AG04449 (cell line): ENCODE data around the gene ARHGAP8.
"Not testable (repeated sequence)": the region's sequence is repeated elsewhere in the genome, so short reads cannot be mapped to it uniquely, and the experiment has no call there.

Experiments used
- CTCF ChIA-PET: fragments of 350-600 bp; formaldehyde crosslinking; extraction: SDS; loops from one replicate; lab custom pipeline; 2021; ENCODE audit warnings: antibody characterized with exemption; lab: Yijun Ruan, JAX
- POLR2A ChIA-PET: fragments of 400-600, 350-600 bp; formaldehyde crosslinking; extraction: SDS; loops from one replicate; lab custom pipeline; 2020; ENCODE audit warnings: antibody characterized with exemption, inconsistent platforms; lab: Yijun Ruan, JAX
- DNase-seq: peaks from one replicate; pipeline ENCODE4 v3.0.0-alpha.2; 2010; ENCODE audit warnings: low read depth, low spot score
- H3K4me3 ChIP-seq: 2 replicates; pipeline ENCODE4 v1.5.1; 2011; ENCODE audit warnings: low read depth, mild to moderate bottlenecking, control low read depth, low read length
- CTCF ChIP-seq: IDR thresholded peaks from one replicate; pipeline ENCODE4 v1.5.1; 2011; ENCODE audit warnings: mild to moderate bottlenecking, moderate library complexity, low read length, control low read depth, inconsistent platforms; ENCODE audit not compliant: insufficient read depth; ENCODE audit errors: missing control alignments

Gene ARHGAP8

GRCh38 chr22:44738347-44738715, 14.0 kb upstream of the ARHGAP8 start:
- no peak for TF ChIP-seq CTCF
- CTCF ChIA-PET, result interaction anchor here (1.0 to 16.9 kb wide), 5 partner anchors 8 to 910 kb away, joined by 3 to 470 read pairs (median 11); no protein-coding TSS in a partner anchor
- no peak overlapping the region for H3K4me3 ChIP-seq
- DNase-seq, result no peak
- POLR2A ChIA-PET, result interaction anchor here (2.0 kb wide), 1 partner anchor 39 kb away, joined by 10 read pairs; no protein-coding TSS in a partner anchor

DNA sequence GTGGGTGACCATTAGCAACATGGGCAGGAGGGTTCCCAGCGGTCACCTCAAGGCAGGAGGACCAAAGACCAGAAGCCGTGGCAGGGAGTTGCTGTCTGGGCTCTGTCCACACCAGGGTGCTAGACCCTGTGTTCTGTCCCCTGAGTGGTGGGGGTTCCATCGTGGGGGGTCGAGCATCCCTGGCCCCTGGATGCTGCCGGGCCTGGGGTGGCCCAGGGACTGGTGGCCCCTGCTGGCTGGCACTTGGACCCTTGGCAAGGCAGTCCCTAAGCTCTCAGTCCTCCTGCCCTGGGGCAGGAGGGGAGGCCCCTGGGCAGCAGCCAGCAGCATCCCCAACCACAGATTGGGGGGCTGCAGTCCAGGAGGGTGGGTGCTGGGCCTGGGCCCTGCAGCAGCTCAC, 13.4 kb upstream of the ARHGAP8 start:
- CTCF ChIA-PET, result interaction anchor here (0.6 to 16.9 kb wide), 5 partner anchors 9 to 911 kb away, joined by 3 to 470 read pairs (median 11); no protein-coding TSS in a partner anchor
- no peak for TF ChIP-seq CTCF
- POLR2A ChIA-PET, result interaction anchor here (2.0 kb wide), 1 partner anchor 40 kb away, joined by 10 read pairs; no protein-coding TSS in a partner anchor
- no peak overlapping the region for H3K4me3 ChIP-seq
- no peak for DNase-seq

GRCh38 chr22:44739666-44740065, 12.7 kb upstream of the ARHGAP8 start:
- ChIA-PET POLR2A (interaction anchor here (1.0 to 2.0 kb wide), 2 partner anchors 20 to 41 kb away, joined by 3 to 10 read pairs; no protein-coding TSS in a partner anchor), CTCF (interaction anchor here (0.6 to 16.9 kb wide), 3 partner anchors 10 to 49 kb away, joined by 3 to 470 read pairs (median 11); no protein-coding TSS in a partner anchor)
- H3K4me3 ChIP-seq, result not testable (repeated sequence)
- peak; percentile 41 for DNase-seq

DNA sequence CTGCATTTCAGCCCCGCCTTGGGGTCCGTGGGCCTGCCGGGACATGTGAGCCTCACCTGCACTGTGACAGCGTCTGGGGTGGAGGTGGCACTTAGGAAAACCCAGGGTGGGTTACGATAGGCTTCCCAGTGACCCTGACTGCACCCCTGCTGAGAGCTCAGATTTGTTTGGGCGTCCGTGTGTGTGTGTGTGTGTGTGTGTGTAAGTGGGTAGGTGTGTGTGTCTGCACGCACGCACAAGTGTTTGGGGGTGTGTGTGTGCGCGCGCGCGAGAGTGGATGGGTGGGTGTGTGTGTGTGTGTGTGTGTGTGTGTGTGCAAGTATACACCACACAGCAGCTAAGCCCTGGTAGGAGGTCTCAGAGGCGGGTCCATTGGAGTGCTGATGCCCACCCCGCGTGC, 12.1 kb upstream of the ARHGAP8 start:
- H3K4me3 ChIP-seq, result no peak overlapping the region
- TF ChIP-seq CTCF, result no peak
- DNase-seq, result no peak
- ChIA-PET POLR2A (interaction anchor here (1.0 kb wide), 1 partner anchor 21 kb away, joined by 3 read pairs; no protein-coding TSS in a partner anchor), CTCF (interaction anchor here (2.7 to 16.9 kb wide), 2 partner anchors 11 to 49 kb away, joined by 11 to 470 read pairs; no protein-coding TSS in a partner anchor)

- TF ChIP-seq CTCF, result no peak
- ChIA-PET CTCF (interaction anchor here (16.9 kb wide), 1 partner anchor 51 kb away, joined by 470 read pairs; no protein-coding TSS in a partner anchor), POLR2A (no interaction called here)
- DNase-seq, result no peak
- H3K4me3 ChIP-seq, result no peak overlapping the region
Measured at GRCh38 chr22:44741929-44742328, 10.4 kb upstream of the ARHGAP8 start.

- H3K4me3 ChIP-seq, result no peak overlapping the region
- TF ChIP-seq CTCF, result no peak
- ChIA-PET POLR2A (no interaction called here), CTCF (interaction anchor here (1.0 to 2.0 kb wide), 3 partner anchors 8 to 58 kb away, joined by 4 to 9 read pairs (median 6); no protein-coding TSS in a partner anchor)
- no peak for DNase-seq
Measured at GRCh38 chr22:44743247-44743646, 9.1 kb upstream of the ARHGAP8 start.
